Stimulated activated CD8-positive, alpha-beta memory T cell treated with anti-CD3 and anti-CD28 coated beads, Interleukin-7, amount 100 ng/mL, for 1 hour (primary cell): ENCODE data around the gene ANKHD1.

Source experiments
- DNase-seq, 2 donors: peaks; one replicate each; pipeline ENCODE4 v3.0.0-alpha.2; 2020; ENCODE audit warnings: low read depth in 2 of 2

The ANKHD1 gene

DNA sequence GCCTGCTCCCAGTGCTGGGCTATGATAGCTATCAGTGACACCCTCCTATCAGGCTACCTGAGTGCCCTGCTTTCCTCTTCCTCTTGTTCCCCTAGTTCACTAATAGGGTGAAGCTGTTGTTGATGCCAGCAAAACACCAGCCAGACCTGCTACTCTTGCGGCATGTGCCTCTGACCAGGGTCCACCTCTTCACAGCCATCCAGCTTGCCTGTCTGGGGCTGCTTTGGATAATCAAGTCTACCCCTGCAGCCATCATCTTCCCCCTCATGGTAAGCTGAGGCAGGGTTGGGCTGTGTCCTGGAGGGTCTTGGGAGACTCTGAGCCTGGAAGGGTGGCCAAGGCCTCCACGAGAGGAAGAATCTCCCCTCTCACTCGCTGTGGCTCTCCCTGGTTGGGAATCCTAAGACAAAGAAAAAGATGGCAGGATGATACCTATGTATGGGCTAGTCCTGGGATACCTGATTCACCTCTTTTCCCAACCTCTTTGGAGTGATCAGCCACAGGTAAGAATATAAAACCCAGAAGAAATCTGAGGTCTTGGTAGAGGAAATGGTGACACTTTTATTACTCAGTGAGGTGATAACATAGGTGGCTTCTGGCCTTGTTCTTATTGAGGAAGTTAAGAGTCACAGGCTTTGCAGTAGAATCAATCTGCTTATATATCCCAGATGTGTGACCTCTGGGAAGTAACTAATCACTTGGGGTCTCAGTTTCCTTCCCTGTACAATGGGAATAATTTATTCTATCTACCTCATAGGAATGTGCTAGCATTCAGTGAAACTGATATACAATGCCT, 30.1 kb upstream of the ANKHD1 start:
- no peak for DNase-seq

DNA sequence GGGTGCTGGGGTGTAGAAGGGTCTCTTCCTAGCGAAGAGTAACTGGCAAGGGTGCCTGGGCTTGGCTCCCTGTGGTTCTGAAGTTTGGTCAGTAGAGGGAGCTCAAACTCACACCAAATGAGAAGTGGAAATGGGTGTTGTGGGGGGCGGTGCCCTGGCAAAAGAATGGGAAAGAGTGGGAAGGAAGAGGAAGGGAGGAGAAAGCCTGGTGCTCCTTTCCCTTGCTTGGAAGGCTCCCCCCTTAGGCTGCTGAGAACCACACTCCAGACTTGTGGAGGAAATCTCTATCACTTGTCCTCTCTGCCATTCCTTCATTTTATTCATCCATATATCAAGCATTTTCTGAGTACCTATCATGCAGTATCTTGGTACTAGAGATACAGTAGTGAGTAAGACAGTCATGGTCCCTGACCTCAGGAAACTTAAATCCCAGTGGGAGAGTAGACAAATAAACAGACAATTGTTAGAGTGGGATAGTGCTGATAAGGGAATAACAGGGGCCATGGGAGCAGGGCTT, 28.6 kb upstream of the ANKHD1 start:
- peak in 1 of 2 donors; percentile 8 for DNase-seq

DNA sequence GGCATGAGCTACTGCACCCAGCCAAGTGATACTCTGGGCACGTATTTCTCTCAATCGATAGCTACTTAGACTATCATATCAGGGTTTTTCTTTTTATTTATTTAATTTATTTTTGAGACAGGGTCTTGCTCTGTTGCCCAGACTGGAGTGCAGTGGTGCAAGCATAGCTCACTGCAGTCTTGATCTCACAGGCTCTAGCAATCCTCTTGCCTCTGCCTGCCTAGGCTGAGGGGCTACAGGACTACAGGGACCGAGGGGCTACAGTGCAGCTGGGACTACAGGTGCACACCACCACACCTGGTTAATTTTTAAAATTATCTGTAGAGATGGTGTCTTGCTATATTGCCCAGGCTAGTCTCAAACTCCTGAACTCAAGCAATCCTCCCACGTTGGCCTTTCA, 20.3 kb upstream of the ANKHD1 start:
- DNase-seq, result no peak

DNA sequence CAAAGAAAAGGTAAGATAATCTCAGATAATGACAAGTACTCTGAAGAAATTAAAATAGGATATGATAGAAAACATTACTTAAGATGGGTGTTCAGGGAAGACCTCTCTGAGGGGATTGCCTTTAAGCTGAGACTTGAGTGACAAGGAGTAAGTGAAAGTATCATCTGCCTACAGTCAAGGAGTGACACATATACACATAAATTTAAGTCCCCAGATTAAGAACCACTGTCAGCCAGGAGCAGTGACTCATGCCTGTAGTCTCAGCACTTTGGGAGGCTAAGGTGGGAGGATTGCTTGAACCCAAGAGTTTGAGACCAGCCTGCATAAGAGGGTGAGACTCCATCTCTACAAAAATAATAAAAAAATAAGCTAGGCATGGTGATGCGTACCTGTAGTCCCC, 19.7 kb upstream of the ANKHD1 start:
- no peak for DNase-seq

DNA sequence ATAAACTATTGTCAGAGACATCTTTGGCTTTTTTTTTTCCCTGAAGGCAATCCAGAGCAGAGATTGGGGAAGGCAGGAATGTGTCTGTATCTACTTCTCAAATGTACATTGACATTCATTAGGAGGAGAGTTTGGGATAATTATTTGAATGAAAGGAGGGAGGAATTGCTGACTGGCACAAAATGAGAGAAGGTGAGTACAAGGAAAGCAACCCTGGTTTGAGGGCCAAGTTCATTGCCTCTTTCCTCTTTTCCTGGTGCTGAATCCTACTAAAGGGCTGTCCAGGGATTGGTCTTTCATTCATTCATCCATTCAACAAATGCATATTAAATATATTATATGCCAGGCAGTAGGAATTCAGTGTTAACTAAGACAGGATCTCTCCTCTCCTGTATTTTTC, 18.8 kb upstream of the ANKHD1 start:
- no peak for DNase-seq

- no peak for DNase-seq
Observed at GRCh38 chr5:140383300-140383699, 18.3 kb upstream of the ANKHD1 start.

GRCh38 chr5:140388052-140388451, 13.6 kb upstream of the ANKHD1 start:
- DNase-seq, result no peak

GRCh38 chr5:140391312-140391711, 10.3 kb upstream of the ANKHD1 start:
- no peak for DNase-seq

DNA sequence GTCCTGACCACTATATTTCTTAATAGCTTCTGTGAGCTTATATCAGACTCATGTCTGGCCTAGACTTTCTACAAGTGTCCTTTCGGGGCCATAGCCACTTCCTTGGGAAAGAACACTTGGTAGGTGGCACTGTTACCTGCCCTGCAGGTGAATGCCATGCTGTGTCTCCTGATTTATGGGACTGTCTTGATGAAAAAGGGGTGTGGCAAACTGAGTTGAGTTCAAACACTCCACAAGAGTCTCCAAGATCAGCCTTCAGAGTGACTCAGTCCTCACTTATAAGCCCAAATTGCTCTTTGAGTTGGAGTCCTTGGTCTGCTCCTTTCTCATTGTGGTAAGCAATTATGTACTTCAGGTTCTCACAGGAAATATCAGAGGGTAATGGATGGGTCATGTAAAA, 9.9 kb upstream of the ANKHD1 start:
- DNase-seq, result no peak

GRCh38 chr5:140393738-140394137, 7.9 kb upstream of the ANKHD1 start:
- no peak for DNase-seq

- no peak for DNase-seq
Observed at GRCh38 chr5:140398379-140398811, 3.2 kb upstream of the ANKHD1 start.

DNA sequence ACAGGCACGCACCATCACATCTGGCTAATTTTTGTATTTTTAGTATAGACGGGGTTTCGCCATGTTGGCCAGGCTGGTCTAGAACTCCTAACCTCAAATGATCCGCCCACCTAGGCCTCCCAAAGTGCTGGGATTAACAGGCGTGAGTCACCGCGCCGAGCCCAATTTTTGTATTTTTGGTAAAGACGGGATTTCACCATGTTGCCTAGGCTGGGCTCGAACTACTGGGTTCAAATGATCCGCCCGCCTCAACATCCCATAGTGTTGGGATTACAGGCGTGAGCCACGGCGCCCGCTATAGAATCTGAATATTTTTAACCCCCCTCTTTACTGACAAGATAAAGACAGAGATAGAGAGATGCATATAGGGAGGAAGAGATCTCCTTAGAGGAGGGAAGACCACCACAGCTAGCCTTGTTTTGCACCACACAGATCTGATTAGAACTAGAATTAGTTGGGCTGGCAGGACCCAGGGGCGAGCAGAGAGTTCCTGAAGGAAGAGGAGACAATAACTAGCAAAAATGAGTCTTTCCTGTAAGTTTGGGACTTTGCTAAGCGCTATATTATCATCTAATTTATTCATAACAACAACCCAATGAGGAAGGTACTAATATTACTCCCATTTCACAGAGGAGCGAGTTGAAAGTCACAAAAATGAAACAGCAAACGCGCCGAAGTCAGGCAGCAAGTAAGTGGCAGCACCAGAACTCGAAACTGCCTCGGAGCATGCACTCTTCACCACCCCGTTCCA, 1.5 kb upstream of the ANKHD1 start:
- DNase-seq, result no peak

DNA sequence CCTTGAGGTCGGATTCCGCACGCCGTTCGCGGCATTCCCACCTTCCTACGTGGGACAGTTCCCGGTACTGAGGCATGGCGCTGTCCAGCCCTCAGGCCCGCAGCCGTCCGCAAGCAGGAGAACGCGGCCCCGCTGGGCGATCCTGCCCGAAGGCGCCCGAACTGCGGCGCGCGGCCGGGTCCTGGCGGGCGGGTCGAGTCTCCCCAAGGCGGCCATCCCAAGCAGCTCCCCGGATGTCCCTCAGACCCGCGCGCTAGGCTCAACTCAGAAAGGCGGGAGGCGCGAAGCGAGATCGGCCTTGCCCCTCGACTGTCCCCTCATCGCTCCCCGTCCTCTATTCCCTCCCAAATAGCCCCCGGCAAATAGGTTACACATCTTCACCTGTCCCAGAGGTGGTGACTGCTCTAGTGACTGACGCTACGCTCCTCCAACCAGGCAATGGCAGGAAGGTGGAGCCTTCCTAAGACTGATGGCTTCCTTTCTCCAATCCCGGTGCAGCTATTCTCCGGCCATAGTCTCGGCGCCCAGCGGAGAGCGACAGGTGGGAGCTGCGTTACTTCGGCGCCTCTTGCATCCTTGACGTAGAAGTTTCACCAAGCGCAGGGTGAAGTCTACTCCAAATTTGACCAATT, 787 bp upstream of the ANKHD1 start:
- peak; percentile 61 to 65 for DNase-seq

DNA sequence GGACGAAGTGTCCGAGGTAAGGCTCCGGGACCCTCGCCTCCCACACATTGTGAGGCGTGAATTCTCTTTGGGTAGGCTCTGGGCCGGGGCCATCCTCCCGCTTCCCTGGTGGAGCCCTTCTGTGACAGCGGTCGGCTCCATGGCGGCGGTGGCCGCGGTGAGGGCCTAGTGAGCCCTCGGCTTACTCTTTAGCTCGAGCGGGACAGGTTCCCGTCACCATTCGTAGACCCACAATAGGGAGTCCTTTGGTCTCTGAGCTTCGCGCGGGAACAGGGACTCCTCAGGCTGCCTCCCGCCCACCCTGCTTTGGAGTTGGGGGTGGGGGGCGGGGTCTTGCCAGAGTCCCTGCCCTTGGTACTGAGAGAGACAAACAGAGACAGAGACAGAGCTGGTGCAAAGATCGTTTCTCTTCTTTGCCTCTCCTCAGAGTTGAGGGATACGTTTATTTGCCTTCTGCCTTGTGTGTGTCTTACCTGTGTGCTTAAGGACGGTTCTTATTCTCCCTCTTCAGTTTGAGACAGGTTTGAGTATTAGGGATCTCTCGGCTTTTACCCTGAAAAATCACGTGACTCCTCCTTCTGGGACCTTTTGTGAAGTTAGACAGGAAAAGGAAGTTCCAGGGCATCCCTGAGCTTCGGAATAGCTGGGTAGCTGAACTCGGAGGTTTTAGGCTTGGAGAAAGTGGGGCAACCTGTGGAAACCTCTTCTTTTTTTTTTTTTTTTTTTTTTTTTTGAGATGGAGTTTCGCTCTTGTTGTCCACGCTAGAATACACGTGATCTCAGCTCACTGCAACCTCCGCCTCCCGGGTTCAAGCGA, 833 bp downstream of the ANKHD1 start:
- DNase-seq, result peak; percentile 9 to 19

DNA sequence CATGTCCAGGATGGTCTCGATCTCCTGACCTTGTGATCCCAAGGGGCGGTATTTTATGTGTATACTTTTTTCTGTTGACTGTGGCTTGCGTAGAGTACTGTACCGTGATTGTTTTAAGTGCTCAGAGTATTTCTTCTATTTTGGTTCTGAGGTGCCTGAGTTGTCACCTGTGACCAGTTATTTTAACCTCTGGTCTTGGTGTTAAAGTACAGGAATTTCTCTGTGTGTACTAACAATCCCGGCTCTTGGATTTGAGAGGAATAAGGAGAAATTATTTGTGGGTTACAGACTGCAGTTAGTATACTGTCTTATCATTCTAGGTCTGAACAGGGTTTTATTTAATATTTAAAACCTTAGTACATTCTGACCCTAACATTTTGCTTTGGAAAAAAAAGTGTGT, 2.0 kb downstream of the ANKHD1 start:
- DNase-seq, result no peak

- DNase-seq, result no peak
Observed at GRCh38 chr5:140408750-140409241, 7.2 kb downstream of the ANKHD1 start.

GRCh38 chr5:140413230-140413629, 11.6 kb downstream of the ANKHD1 start:
- no peak for DNase-seq

GRCh38 chr5:140417235-140417634, 15.6 kb downstream of the ANKHD1 start:
- no peak for DNase-seq

DNA sequence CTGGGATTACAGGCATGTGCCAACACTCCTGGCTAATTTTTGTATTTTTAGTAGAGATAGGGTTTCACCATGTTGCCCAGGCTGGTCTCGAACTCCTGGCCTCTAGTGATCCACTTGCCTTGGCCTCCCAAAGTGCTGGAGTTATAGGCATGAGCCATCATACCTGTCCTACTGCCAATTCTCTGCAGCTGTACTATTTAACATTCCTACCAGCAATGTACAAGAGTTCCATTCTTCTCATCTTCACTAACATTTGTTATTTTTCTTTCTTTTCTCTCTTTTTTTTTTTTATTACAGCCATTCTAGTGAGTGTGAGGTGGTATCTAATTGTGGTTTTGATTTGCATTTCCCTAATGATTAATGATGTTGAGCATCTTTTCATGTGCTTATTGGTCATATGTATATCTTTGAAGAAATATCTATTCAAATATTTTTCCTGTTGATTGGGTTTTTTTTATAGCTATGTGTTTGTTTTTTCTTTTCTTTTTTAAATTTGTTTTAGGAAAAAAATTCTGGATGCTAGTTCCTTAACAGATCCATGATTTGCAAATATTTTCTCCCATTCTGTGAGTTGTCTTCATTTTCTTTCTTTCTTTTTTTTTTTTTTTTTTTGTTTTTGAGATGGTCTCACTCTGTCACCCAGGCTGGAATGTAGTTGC, 17.4 kb downstream of the ANKHD1 start:
- DNase-seq, result no peak

- DNase-seq, result no peak
Observed at GRCh38 chr5:140420226-140420570, 18.6 kb downstream of the ANKHD1 start.
